SK-N-SH (cell line): ENCODE measurements around the gene CASP8. TPM values are rescaled to one million over a fixed set of nuclear protein-coding genes. Genes with fewer than 3 reads are reported as not detected.
A peak's percentile ranks its signal among the peaks of the same experiment; 100 is the strongest.

Source experiments
- CTCF ChIA-PET: fragments of 300-600, 350-600 bp; formaldehyde crosslinking; extraction: SDS; loops from one replicate; lab custom pipeline; 2021; lab: Yijun Ruan, JAX
- POLR2A ChIA-PET: fragments of 350-600 bp; sonication (Branson Sonifier 250); formaldehyde crosslinking; extraction: SDS; loops from one replicate; lab custom pipeline; 2020; ENCODE audit warnings: antibody characterized with exemption, inconsistent platforms; lab: Yijun Ruan, JAX
- DNase-seq: peaks from one replicate; pipeline ENCODE4 v3.0.0; 2012
- H2AFZ ChIP-seq: fragments of 200-600 bp; sonication (generic); 2 replicates; pipeline ENCODE4 v1.8.1; 2016; ENCODE audit warnings: antibody characterized with exemption, mild to moderate bottlenecking, low read depth
- H3F3A ChIP-seq: fragments of 200-600 bp; sonication (generic); replicated peaks from 2 replicates; pipeline ENCODE3; 2016; ENCODE audit warnings: antibody characterized with exemption, mild to moderate bottlenecking; ENCODE audit not compliant: insufficient read depth
- H3K27ac ChIP-seq, 2 experiments: fragments of 200-500 bp in 1 of 2; fragments of 200-600 bp in 1 of 2; sonication (Bioruptor generic) in 1 of 2; sonication (generic), shearing (Covaris generic) in 1 of 2; 2 replicates each; pipeline versions ENCODE4 v1.5.1 to v1.6.1; 2014 to 2016; ENCODE audit warnings: low read depth in 2 of 2, inconsistent platforms in 1 of 2, low read length in 1 of 2, mild to moderate bottlenecking in 1 of 2, mixed read lengths in 1 of 2
- H3K27me3 ChIP-seq: fragments of 200-600 bp; sonication (generic), shearing (Covaris generic); 2 replicates; pipeline ENCODE4 v1.6.1; 2016; ENCODE audit warnings: mixed run types; ENCODE audit not compliant: insufficient read depth
- H3K36me3 ChIP-seq, 2 experiments: fragments of 200-500 bp in 1 of 2; fragments of 200-600 bp in 1 of 2; sonication (Bioruptor generic) in 1 of 2; sonication (generic) in 1 of 2; replicated peaks in 1 of 2; 2 replicates each; pipeline versions ENCODE3 to v1.5.1; 2014 to 2016; ENCODE audit warnings: low read length in 1 of 2, mild to moderate bottlenecking in 1 of 2; ENCODE audit not compliant: insufficient read depth in 2 of 2, control insufficient read depth in 1 of 2
- H3K4me1 ChIP-seq, 2 experiments: fragments of 200-500 bp in 1 of 2; fragments of 200-600 bp in 1 of 2; sonication (Bioruptor generic) in 1 of 2; sonication (generic), shearing (Covaris generic) in 1 of 2; 2 replicates each; pipeline versions ENCODE4 v1.5.1 to v1.6.1; 2014 to 2016; ENCODE audit warnings: low read depth in 1 of 2, low read length in 1 of 2, mixed run types in 1 of 2; ENCODE audit not compliant: insufficient read depth in 2 of 2, control insufficient read depth in 1 of 2
- H3K4me2 ChIP-seq: fragments of 200-600 bp; sonication (generic), shearing (Covaris generic); 2 replicates; pipeline ENCODE4 v1.6.1; 2017; ENCODE audit warnings: mixed run types
- H3K4me3 ChIP-seq, 2 experiments: fragments of 200-500 bp in 1 of 2; fragments of 200-600 bp in 1 of 2; sonication (Bioruptor generic) in 1 of 2; sonication (generic), shearing (Covaris generic) in 1 of 2; 2 replicates each; pipeline versions ENCODE4 v1.5.1 to v1.8.1; 2014 to 2016; ENCODE audit warnings: low read depth in 2 of 2, inconsistent platforms in 1 of 2, low read length in 1 of 2, mild to moderate bottlenecking in 1 of 2, mixed read lengths in 1 of 2, moderate library complexity in 1 of 2
- H3K79me2 ChIP-seq: fragments of 200-600 bp; sonication (generic); 2 replicates; pipeline ENCODE4 v1.8.1; 2017; ENCODE audit warnings: mild to moderate bottlenecking; ENCODE audit not compliant: insufficient read depth
- H3K9ac ChIP-seq: fragments of 200-600 bp; sonication (generic); 2 replicates; pipeline ENCODE4 v1.6.1; 2017; ENCODE audit warnings: mixed run types
- H3K9me2 ChIP-seq: fragments of 200-600 bp; sonication (generic); 2 replicates; pipeline ENCODE4 v1.6.1; 2017; ENCODE audit warnings: mixed run types
- H3K9me3 ChIP-seq: fragments of 200-600 bp; sonication (generic); 2 replicates; pipeline ENCODE4 v1.6.1; 2017; ENCODE audit warnings: mixed run types, mild to moderate bottlenecking, moderate library complexity
- H4K20me1 ChIP-seq: fragments of 200-600 bp; sonication (generic); 2 replicates; pipeline ENCODE4 v1.6.1; 2017; ENCODE audit warnings: mild to moderate bottlenecking, mixed run types; ENCODE audit not compliant: insufficient read depth
- CHD2 ChIP-seq: fragments of 150-350 bp; IDR thresholded peaks from 2 replicates; pipeline ENCODE4 v1.6.1; 2018; ENCODE audit warnings: low read length; ENCODE audit not compliant: partially characterized antibody
- CTCF ChIP-seq: fragments of 200-600 bp; sonication (generic); IDR thresholded peaks from 2 replicates; pipeline ENCODE4 v1.6.1; 2017; ENCODE audit warnings: antibody characterized with exemption, mild to moderate bottlenecking, moderate library complexity
- ELF1 ChIP-seq: IDR thresholded peaks from 2 replicates; pipeline ENCODE4 v1.4.0; 2012
- MAX ChIP-seq: IDR thresholded peaks from 2 replicates; pipeline ENCODE4 v1.4.0; 2012; ENCODE audit warnings: low read depth
- NFIC ChIP-seq: IDR thresholded peaks from 2 replicates; pipeline ENCODE4 v1.4.0; 2012; ENCODE audit warnings: borderline replicate concordance
- PBX3 ChIP-seq: IDR thresholded peaks from 2 replicates; pipeline ENCODE4; 2012
- POLR2AphosphoS5 ChIP-seq: IDR thresholded peaks from 2 replicates; pipeline ENCODE4 v1.6.1; 2012; ENCODE audit warnings: low read depth, low read length
- RAD21 ChIP-seq: IDR thresholded peaks from 2 replicates; pipeline ENCODE4 v1.6.1; 2012; ENCODE audit warnings: mild to moderate bottlenecking, low read length
- RFX5 ChIP-seq: IDR thresholded peaks from 2 replicates; pipeline ENCODE4 v1.6.1; 2012; ENCODE audit warnings: mild to moderate bottlenecking, improper control_type of control experiment, low read length
- SMC3 ChIP-seq: IDR thresholded peaks from 2 replicates; pipeline ENCODE4 v1.6.1; 2012; ENCODE audit warnings: low read depth, low read length, improper control_type of control experiment
- TEAD4 ChIP-seq: IDR thresholded peaks from 2 replicates; pipeline ENCODE4 v1.4.0; 2012; ENCODE audit warnings: mild to moderate bottlenecking, borderline replicate concordance; ENCODE audit not compliant: insufficient read depth
- ZBTB33 ChIP-seq: IDR thresholded peaks from 2 replicates; pipeline ENCODE4 v1.4.0; 2012; ENCODE audit warnings: low read depth, borderline replicate concordance
- WGBS: methylation state at CpG from one replicate; pipeline ENCODE4 v1.1.6; 2017; ENCODE audit warnings: low lambda C conversion rate; 5-methylcytosine and 5-hydroxymethylcytosine counted together
- polyA plus RNA-seq, 3 experiments: library from polyadenylated mRNA; depleted of rRNA; stranded (reverse); fragments of >200 nt; gene quantifications; 2 replicates each; pipeline ENCODE4 v1.2.3, GENCODE V29; 2012

The CASP8 gene
- polyA plus RNA-seq, 1 of the 3 experiments (the other 2 are of a cell fraction): 13.1 TPM

- no peaks in the 10 kb centered on the region for H3K9me2 ChIP-seq
- DNase-seq: no peak
- H4K20me1 ChIP-seq: no peaks in the 10 kb centered on the region
- TF ChIP-seq RAD21 (no peak), TEAD4 (no peak), POLR2AphosphoS5 (no peak), CHD2 (no peak), ELF1 (no peak), ZBTB33 (no peak), CTCF (no peak), SMC3 (no peak), RFX5 (no peak), NFIC (no peak), PBX3 (no peak), MAX (no peak)
- TF ChIP-seq, all 33 proteins: peak for 0
- H3K27me3 ChIP-seq: no peaks in the 10 kb centered on the region
- H2AFZ ChIP-seq: peak overlapping the region; percentile 96
- H3K4me1 ChIP-seq: peaks cover 0 to 4% of the 10 kb centered on the region in 2 experiments; a peak in 2 of 4 replicates
- H3K9me3 ChIP-seq: no peaks in the 10 kb centered on the region
- ChIA-PET CTCF (no interaction called here), POLR2A (no interaction called here)
- no peaks in the 10 kb centered on the region for H3K36me3 ChIP-seq
- H3K4me2 ChIP-seq: peak overlapping the region; percentile 89
- peak overlapping the region; percentile 92 for H3K9ac ChIP-seq
- WGBS: 61% methylated on average over 12 of the region's 12 CpGs
- peaks cover 27% of the 10 kb centered on the region for H3K79me2 ChIP-seq
- peak overlapping the region; percentile 54 to 60; a peak in 3 of 4 replicates for H3K4me3 ChIP-seq
- H3F3A ChIP-seq: peaks cover 12% of the 10 kb centered on the region
- peak overlapping the region; percentile 81 to 96; a peak in 3 of 4 replicates for H3K27ac ChIP-seq
These were observed 2.9 kb upstream of the CASP8 start for GRCh38 chr2:201257381-201257955.
